HCT116 (cell line): ENCODE results near the gene PNMA5. TPM values are rescaled to one million over a fixed set of nuclear protein-coding genes. Genes with fewer than 3 reads are reported as not detected.

Experiments used
- ATAC-seq: fragments of 200-7000 bp; cut with Tn5 transposase; 2 replicates; pipeline ENCODE4 v1.9.1; 2020; ENCODE audit warnings: mild to moderate bottlenecking, moderate library complexity
- BruUV-seq: library from RNA; stranded (reverse); fragments of 400-500 nt; replicated peaks from 2 replicates; lab custom pipeline; 2021; lab: Mats Ljungman, UMichigan
- CTCF ChIA-PET: fragments of 300-600 bp; sonication (Branson Sonifier 250); formaldehyde crosslinking; loops from one replicate; lab custom pipeline; 2021; ENCODE audit warnings: antibody characterized with exemption; lab: Charles Lee
- POLR2A ChIA-PET: fragments of 300-600, 350-600 bp; sonication (Branson Sonifier 250); formaldehyde crosslinking; loops from one replicate; lab custom pipeline; 2021; ENCODE audit warnings: antibody characterized with exemption; lab: Charles Lee
- RAD21 ChIA-PET, 2 experiments: fragments of 300-600 bp; sonication (Branson Sonifier 250); formaldehyde crosslinking; loops; one replicate each; lab custom pipeline; 2023; ENCODE audit warnings: low total read pairs in 2 of 2; ENCODE audit not compliant: uncharacterized antibody in 2 of 2, unreplicated experiment in 2 of 2, low non-redundant PET in 1 of 2; lab: Charles Lee
- DNase-seq: peaks from one replicate; pipeline ENCODE4 v3.0.0-alpha.2; 2010; ENCODE audit warnings: low read depth, low spot score
- H2AFZ ChIP-seq: fragments of 200-600 bp; shearing (Covaris generic), sonication (generic); 2 replicates; pipeline ENCODE4 v1.6.1; 2017; ENCODE audit warnings: low read depth, mixed run types, mixed read lengths, antibody characterized with exemption, low read length; ENCODE audit not compliant: poor library complexity, severe bottlenecking
- H3K27ac ChIP-seq: 2 replicates; pipeline ENCODE4 v1.5.1; 2012; ENCODE audit warnings: low read depth, low read length
- H3K27me3 ChIP-seq: fragments of 200-600 bp; sonication (generic); 2 replicates; pipeline ENCODE4 v1.6.1; 2016; ENCODE audit warnings: mixed run types, low read length, mixed read lengths; ENCODE audit not compliant: insufficient read depth
- H3K36me3 ChIP-seq, 2 experiments: fragments of 200-500 bp in 1 of 2; fragments of 200-600 bp in 1 of 2; sonication (Bioruptor generic) in 1 of 2; sonication (generic) in 1 of 2; 2 replicates each; pipeline versions ENCODE4 v1.5.1 to v1.6.1; 2014 to 2016; ENCODE audit warnings: low read length in 2 of 2, inconsistent platforms in 1 of 2, mixed read lengths in 1 of 2, mixed run types in 1 of 2; ENCODE audit not compliant: insufficient read depth in 2 of 2, control insufficient read depth in 1 of 2
- H3K4me1 ChIP-seq, 2 experiments: fragments of 200-600 bp in 1 of 2; sonication (generic) in 1 of 2; 2 replicates each; pipeline versions ENCODE4 v1.5.1 to v1.6.1; 2012 to 2017; ENCODE audit warnings: low read length in 2 of 2, inconsistent platforms in 1 of 2, mild to moderate bottlenecking in 1 of 2, mixed read lengths in 1 of 2, mixed run types in 1 of 2, moderate library complexity in 1 of 2; ENCODE audit not compliant: insufficient read depth in 2 of 2, control insufficient read depth in 1 of 2
- H3K4me2 ChIP-seq: fragments of 200-600 bp; sonication (generic); 2 replicates; pipeline ENCODE4 v1.6.1; 2017; ENCODE audit warnings: mixed run types, low read length, mixed read lengths
- H3K4me3 ChIP-seq, 2 experiments: fragments of 200-600 bp in 1 of 2; sonication (generic) in 1 of 2; replicated peaks in 1 of 2; 2 replicates each; pipeline ENCODE4 v1.5.1; 2011 to 2016; ENCODE audit warnings: low read length in 2 of 2, control low read depth in 1 of 2, low read depth in 1 of 2, mild to moderate bottlenecking in 1 of 2, mixed read lengths in 1 of 2, mixed run types in 1 of 2
- H3K79me2 ChIP-seq: fragments of 200-600 bp; sonication (generic); 2 replicates; pipeline ENCODE4 v1.6.1; 2017; ENCODE audit warnings: mild to moderate bottlenecking, mixed run types, low read length, moderate library complexity, mixed read lengths; ENCODE audit not compliant: insufficient read depth
- H3K9ac ChIP-seq: fragments of 200-600 bp; sonication (generic); 2 replicates; pipeline ENCODE4 v1.6.1; 2016; ENCODE audit warnings: low read length, mixed read lengths
- H3K9me2 ChIP-seq: fragments of 200-600 bp; sonication (generic), shearing (Covaris generic); 2 replicates; pipeline ENCODE4 v1.6.1; 2017; ENCODE audit warnings: mixed run types, mild to moderate bottlenecking, moderate library complexity; ENCODE audit not compliant: insufficient read depth
- H3K9me3 ChIP-seq, 2 experiments: fragments of 200-500 bp in 1 of 2; fragments of 200-600 bp in 1 of 2; sonication (Bioruptor generic) in 1 of 2; sonication (generic) in 1 of 2; 2 replicates each; pipeline ENCODE4 v1.6.1; 2014 to 2017; ENCODE audit warnings: low read length in 2 of 2, mixed read lengths in 2 of 2, inconsistent platforms in 1 of 2, low read depth in 1 of 2, mild to moderate bottlenecking in 1 of 2, mixed run types in 1 of 2, moderate library complexity in 1 of 2; ENCODE audit not compliant: control insufficient read depth in 1 of 2, insufficient read depth in 1 of 2
- H4K20me1 ChIP-seq: fragments of 200-600 bp; sonication (generic), shearing (Covaris generic); 2 replicates; pipeline ENCODE4 v1.6.1; 2017; ENCODE audit warnings: mixed run types, mild to moderate bottlenecking, moderate library complexity; ENCODE audit not compliant: insufficient read depth
- ATF3 ChIP-seq: IDR thresholded peaks from 2 replicates; pipeline ENCODE4 v1.6.1; 2012
- CEBPB ChIP-seq: IDR thresholded peaks from 2 replicates; pipeline ENCODE4 v1.6.1; 2012; ENCODE audit warnings: low read depth
- EGR1 ChIP-seq: IDR thresholded peaks from 2 replicates; pipeline ENCODE4 v1.6.1; 2012; ENCODE audit warnings: low read depth
- EZH2 ChIP-seq: fragments of 200-600 bp; sonication (generic); IDR thresholded peaks from 2 replicates; pipeline ENCODE4 v1.6.1; 2017; ENCODE audit warnings: antibody characterized with exemption, mixed run types
- EZH2phosphoT487 ChIP-seq: fragments of 200-600 bp; IDR thresholded peaks from 2 replicates; pipeline ENCODE4 v1.6.1; 2018; ENCODE audit warnings: antibody characterized with exemption, borderline replicate concordance
- JUND ChIP-seq: IDR thresholded peaks from 2 replicates; pipeline ENCODE4 v1.6.1; 2012
- POLR2A ChIP-seq: IDR thresholded peaks from 2 replicates; pipeline ENCODE4 v1.7.0; 2011; ENCODE audit warnings: borderline replicate concordance; ENCODE audit not compliant: insufficient read depth, insufficient read length; ENCODE audit errors: extremely low read depth
- POLR2AphosphoS5 ChIP-seq: IDR thresholded peaks from 2 replicates; pipeline ENCODE4 v1.6.1; 2011; ENCODE audit warnings: mild to moderate bottlenecking, low read depth, low read length, moderate library complexity
- RAD21 ChIP-seq: IDR thresholded peaks from 2 replicates; pipeline ENCODE4 v1.6.1; 2012; ENCODE audit warnings: low read depth, mild to moderate bottlenecking
- SIN3A ChIP-seq: IDR thresholded peaks from 2 replicates; pipeline ENCODE4 v1.6.1; 2012; ENCODE audit warnings: low read depth
- SP1 ChIP-seq: IDR thresholded peaks from 2 replicates; pipeline ENCODE4 v1.6.1; 2012; ENCODE audit warnings: low read depth
- SRF ChIP-seq: IDR thresholded peaks from 2 replicates; pipeline ENCODE4 v1.6.1; 2012; ENCODE audit warnings: low read depth
- TCF7L2 ChIP-seq: IDR thresholded peaks from 2 replicates; pipeline ENCODE4 v1.7.0; 2011; ENCODE audit warnings: borderline replicate concordance, inconsistent platforms; ENCODE audit not compliant: insufficient read depth, insufficient read length; ENCODE audit errors: extremely low read depth
- ZFX ChIP-seq: fragments of 450-650 bp; IDR thresholded peaks from 2 replicates; pipeline ENCODE4 v1.6.1; 2017
- intact Hi-C: fragments of 100-400 bp; cut with micrococcal nuclease; formaldehyde crosslinking; loops from 2 replicates; pipeline ENCODE4 v1.10.0; 2022
- total RNA-seq: library from RNA; stranded (reverse); gene quantifications from one replicate; pipeline ENCODE4 v1.2.1, GENCODE V29; 2021; ENCODE audit not compliant: unreplicated experiment
- TF ChIP-seq, protein P1 (sequence below): IDR thresholded peaks from 2 replicates; pipeline ENCODE4 v1.6.1; 2012; ENCODE audit warnings: low read depth
- TF ChIP-seq, protein P2 (sequence below): IDR thresholded peaks from 2 replicates; pipeline ENCODE4 v1.6.1; 2012
- TF ChIP-seq, protein P3 (sequence below): IDR thresholded peaks from 2 replicates; pipeline ENCODE4 v1.6.1; 2011; ENCODE audit warnings: mild to moderate bottlenecking, low read length, moderate library complexity; ENCODE audit not compliant: insufficient replicate concordance; ENCODE audit errors: extremely low read depth

Gene PNMA5
- total RNA-seq, 1 experiment from 2014 or later: not detected

DNA sequence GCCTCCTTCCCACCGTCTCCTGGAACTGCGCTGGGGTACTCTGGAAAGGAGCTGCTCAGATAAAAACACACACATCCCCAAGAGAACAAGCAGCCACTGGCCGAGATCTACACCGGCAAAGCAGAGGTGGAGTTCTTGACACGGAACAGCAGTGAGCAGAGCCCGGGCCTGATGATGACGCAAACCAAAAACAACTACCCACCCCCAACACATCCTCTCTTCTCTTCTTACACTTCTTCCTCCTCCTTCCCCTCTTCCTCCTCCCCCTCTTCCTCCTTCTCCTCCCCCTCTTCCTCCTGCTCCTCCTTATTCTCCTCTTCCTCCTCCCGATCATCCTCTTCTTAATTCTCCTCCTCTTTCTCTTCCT, 4.6 kb downstream of the PNMA5 start:
- no peak for ATAC-seq

More for the DNA sequence above, 4.6 kb downstream of the PNMA5 start:
- POLR2A ChIA-PET: no interaction called here
- H3K27me3 ChIP-seq: no peaks in the 10 kb centered on the region
- H3K4me3 ChIP-seq: no peak overlapping the region
- no peak overlapping the region for H2AFZ ChIP-seq
- CTCF ChIA-PET: no interaction called here
- RAD21 ChIA-PET: no interaction called here
- H3K9me2 ChIP-seq: no peaks in the 10 kb centered on the region
- no peak overlapping the region for H3K27ac ChIP-seq
- H3K9me3 ChIP-seq: no peaks in the 10 kb centered on the region
- DNase-seq: no peak
- TF ChIP-seq JUND: no peak
- TF ChIP-seq SIN3A: no peak
- TF ChIP-seq SP1: no peak
- TF ChIP-seq ATF3: no peak
- no peak for TF ChIP-seq POLR2A
- no peak for TF ChIP-seq EZH2phosphoT487
- TF ChIP-seq EZH2: no peak
- TF ChIP-seq EGR1: no peak
- TF ChIP-seq, protein P1, sequence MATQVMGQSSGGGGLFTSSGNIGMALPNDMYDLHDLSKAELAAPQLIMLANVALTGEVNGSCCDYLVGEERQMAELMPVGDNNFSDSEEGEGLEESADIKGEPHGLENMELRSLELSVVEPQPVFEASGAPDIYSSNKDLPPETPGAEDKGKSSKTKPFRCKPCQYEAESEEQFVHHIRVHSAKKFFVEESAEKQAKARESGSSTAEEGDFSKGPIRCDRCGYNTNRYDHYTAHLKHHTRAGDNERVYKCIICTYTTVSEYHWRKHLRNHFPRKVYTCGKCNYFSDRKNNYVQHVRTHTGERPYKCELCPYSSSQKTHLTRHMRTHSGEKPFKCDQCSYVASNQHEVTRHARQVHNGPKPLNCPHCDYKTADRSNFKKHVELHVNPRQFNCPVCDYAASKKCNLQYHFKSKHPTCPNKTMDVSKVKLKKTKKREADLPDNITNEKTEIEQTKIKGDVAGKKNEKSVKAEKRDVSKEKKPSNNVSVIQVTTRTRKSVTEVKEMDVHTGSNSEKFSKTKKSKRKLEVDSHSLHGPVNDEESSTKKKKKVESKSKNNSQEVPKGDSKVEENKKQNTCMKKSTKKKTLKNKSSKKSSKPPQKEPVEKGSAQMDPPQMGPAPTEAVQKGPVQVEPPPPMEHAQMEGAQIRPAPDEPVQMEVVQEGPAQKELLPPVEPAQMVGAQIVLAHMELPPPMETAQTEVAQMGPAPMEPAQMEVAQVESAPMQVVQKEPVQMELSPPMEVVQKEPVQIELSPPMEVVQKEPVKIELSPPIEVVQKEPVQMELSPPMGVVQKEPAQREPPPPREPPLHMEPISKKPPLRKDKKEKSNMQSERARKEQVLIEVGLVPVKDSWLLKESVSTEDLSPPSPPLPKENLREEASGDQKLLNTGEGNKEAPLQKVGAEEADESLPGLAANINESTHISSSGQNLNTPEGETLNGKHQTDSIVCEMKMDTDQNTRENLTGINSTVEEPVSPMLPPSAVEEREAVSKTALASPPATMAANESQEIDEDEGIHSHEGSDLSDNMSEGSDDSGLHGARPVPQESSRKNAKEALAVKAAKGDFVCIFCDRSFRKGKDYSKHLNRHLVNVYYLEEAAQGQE: no peak
- TF ChIP-seq TCF7L2: no peak
- TF ChIP-seq CEBPB: no peak
- no peak for TF ChIP-seq ZFX
- TF ChIP-seq, protein P2, sequence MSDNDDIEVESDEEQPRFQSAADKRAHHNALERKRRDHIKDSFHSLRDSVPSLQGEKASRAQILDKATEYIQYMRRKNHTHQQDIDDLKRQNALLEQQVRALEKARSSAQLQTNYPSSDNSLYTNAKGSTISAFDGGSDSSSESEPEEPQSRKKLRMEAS: no peak
- TF ChIP-seq RAD21: no peak
- TF ChIP-seq, protein P3, sequence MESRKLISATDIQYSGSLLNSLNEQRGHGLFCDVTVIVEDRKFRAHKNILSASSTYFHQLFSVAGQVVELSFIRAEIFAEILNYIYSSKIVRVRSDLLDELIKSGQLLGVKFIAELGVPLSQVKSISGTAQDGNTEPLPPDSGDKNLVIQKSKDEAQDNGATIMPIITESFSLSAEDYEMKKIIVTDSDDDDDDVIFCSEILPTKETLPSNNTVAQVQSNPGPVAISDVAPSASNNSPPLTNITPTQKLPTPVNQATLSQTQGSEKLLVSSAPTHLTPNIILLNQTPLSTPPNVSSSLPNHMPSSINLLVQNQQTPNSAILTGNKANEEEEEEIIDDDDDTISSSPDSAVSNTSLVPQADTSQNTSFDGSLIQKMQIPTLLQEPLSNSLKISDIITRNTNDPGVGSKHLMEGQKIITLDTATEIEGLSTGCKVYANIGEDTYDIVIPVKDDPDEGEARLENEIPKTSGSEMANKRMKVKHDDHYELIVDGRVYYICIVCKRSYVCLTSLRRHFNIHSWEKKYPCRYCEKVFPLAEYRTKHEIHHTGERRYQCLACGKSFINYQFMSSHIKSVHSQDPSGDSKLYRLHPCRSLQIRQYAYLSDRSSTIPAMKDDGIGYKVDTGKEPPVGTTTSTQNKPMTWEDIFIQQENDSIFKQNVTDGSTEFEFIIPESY: no peak
- no peak for TF ChIP-seq POLR2AphosphoS5
- no peak for TF ChIP-seq SRF
- TF ChIP-seq, all 23 proteins: peak for 0
- H4K20me1 ChIP-seq: no peaks in the 10 kb centered on the region
- H3K79me2 ChIP-seq: no peaks in the 10 kb centered on the region
- H3K9ac ChIP-seq: no peak overlapping the region
- intact Hi-C loops: no loop called here
- H3K4me2 ChIP-seq: no peak overlapping the region
- H3K4me1 ChIP-seq: no peaks in the 10 kb centered on the region
- BruUV-seq: no TSS peak
- H3K36me3 ChIP-seq: no peaks in the 10 kb centered on the region
